ENCODE results near the gene ENO4.

Gene ENO4

DNA sequence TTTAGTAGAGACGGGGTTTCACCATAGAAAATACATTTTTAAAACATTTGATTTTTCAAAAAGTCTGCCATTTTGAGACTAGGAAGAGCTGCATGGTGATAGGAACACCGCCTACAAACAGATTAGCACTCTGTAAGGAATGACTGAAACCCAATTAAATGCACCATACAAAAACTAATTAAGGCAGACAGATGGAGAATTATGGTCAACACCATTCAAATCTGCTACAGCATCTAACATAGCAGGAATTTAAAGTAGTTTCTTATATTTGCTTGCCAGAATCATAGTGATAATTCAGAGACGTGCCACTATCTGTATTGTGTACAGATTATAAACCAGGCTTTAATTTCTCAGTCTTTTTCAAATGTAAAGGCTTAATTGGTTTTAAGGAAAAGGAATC, 68.2 kb downstream of the ENO4 start:
- DNase-seq (ENCODE audit: low read depth): no peak

DNA sequence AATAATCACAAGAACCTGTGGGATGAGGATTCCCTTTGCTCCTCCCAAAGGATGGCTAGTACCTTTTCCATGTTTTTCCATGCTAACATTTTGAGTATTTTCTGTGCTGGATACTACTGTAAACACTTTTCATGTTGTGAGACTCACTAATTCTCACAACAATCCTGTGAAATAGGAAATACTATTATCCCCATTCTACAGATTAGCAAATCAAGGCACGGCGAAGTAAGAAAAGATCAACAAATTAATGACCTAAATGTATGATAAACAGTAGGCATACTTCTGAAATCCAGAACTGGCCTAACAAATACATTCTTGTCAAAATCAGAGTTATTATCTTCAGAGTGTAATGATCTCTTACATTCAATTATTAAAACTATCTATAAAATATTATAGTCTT, 69.3 kb downstream of the ENO4 start:
- DNase-seq (ENCODE audit: low read depth): no peak

DNA sequence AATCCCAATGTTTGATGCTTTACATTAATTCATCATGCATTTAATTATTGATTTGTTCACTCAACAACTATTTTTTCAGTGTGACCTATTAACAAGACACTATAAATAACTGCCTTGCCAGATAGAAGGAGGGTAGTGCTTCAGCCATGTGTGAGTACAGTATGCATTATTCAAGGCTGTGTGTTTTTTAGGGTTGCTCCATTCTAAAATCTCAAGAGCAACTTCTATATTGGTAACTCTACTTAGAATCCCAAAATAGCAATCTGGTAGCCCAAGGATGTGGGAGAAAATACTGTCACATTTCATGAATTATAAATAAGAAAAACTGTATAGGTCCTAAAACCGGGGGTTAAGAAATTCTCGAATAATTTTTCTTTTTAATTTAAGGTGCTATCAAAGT, 69.9 kb downstream of the ENO4 start:
- DNase-seq (ENCODE audit: low read depth): no peak

- DNase-seq (ENCODE audit: low read depth): no peak
Observed at GRCh38 chr10:116919706-116920105, 70.4 kb downstream of the ENO4 start.

DNA sequence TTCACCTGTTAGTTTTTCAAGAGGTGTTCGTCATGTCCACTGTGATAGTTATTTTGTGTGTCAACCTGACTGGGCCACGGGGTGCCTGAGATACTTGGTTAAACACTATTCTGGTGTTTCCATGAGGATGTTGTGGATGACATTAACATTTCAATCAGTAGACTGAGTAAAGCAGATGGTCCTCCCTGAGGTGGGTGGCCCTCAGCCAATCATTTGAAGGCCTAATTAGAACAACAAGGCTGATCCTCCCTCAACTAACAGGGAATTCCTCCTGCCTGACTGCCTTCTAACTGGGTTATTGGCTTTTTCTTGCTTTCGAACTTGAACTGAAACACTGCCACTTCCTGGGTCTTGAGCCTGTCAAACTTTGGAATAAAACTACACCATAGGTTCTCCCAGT, 75.8 kb downstream of the ENO4 start:
- DNase-seq (ENCODE audit: low read depth): no peak

- no peak for DNase-seq (ENCODE audit: low read depth)
Observed at GRCh38 chr10:116926426-116926825, 77.1 kb downstream of the ENO4 start.

DNA sequence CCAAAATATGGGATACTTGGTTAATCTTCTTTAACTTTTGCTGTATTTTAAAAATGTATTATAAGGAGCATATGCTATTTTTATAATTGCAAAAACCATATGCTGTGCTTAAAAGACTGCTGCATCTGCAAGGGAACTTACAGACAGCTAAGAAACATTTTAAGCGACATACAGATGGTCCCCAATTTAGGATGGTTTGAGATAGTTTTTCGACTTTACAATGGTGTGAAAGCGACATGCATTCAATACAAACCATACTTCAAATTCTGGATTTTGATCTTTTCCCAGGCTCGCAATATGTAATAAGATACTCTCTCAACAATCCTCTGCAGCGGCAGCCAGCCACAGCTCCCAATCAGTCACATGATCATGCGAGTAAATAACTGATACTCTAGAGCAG, 82.5 kb downstream of the ENO4 start:
- DNase-seq (ENCODE audit: low read depth): no peak

All from stimulated activated CD8-positive, alpha-beta memory T cell treated with anti-CD3 and anti-CD28 coated beads, Interleukin-12 subunit alpha, Interleukin-12 subunit beta, amount 100 ng/mL, for 4 hours (primary cell).